ENCODE measurements around the gene ZFP3. TPM values are rescaled to one million over a fixed set of nuclear protein-coding genes. Genes with fewer than 3 reads are reported as not detected.
"Not testable (repeated sequence)": the region's sequence is repeated elsewhere in the genome, so short reads cannot be mapped to it uniquely, and the experiment has no call there.

ZFP3 gene
- total and polyA plus RNA-seq, 2 donors (not counting 3 experiments of a cell fraction or from before 2014, with no cell fraction given), result 1.7 TPM

DNA sequence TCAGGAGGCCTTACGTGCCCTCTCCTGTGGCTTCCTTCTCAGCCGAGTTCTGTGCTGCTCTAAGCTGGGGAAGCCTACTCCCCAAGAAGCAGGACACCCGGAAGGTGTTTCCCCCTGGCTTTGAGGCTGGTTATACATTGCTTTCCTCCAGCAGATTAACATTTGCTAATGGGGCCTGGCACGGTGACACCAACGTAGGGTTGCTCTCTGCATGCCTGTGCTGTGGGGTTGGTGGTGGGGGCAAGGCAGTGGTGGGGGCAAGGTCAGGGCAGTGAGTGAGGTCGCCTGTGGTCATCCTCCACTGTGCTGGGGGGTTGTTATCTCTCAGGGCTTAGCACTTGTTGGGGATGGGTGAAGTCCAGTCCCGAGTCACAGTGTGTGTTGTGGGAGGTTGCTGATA is 41.8 kb downstream of the ZFP3 start:
- Histone ChIP-seq H3K36me3 (ENCODE audit: control insufficient read depth in 2 of 2, extremely low read depth in 1 of 2, insufficient read depth in 2 of 2, low read length in 2 of 2) (no peaks in the 10 kb centered on the region), H3K27ac (ENCODE audit: insufficient read depth, low read depth, low read length) (no peak overlapping the region), H3K9ac (replicated peaks; ENCODE audit: extremely low read depth, insufficient read depth, low read length) (no peak overlapping the region), H3K9me1 (replicated peaks; ENCODE audit: control insufficient read depth, extremely low read depth, insufficient read depth, low read length) (no peaks in the 10 kb centered on the region), H4K20me1 (replicated peaks; ENCODE audit: control insufficient read depth, extremely low read depth, insufficient read depth, low read length) (no peaks in the 10 kb centered on the region), H3K4me3 (replicated peaks in 1 of 3; ENCODE audit: insufficient read depth in 1 of 3, low read depth in 1 of 3, low read length in 3 of 3) (no peak overlapping the region), H3K4me1 (ENCODE audit: control insufficient read depth, extremely low read depth, insufficient read depth, low read length) (no peaks in the 10 kb centered on the region), H2AFZ (ENCODE audit: low read depth, low read length) (no peak overlapping the region), H3K27me3 (ENCODE audit: control insufficient read depth in 2 of 2, insufficient read depth in 2 of 2, low read length in 2 of 2) (peaks cover 41 to 44% of the 10 kb centered on the region in 2 experiments), H3K4me2 (ENCODE audit: insufficient read depth, low read length) (no peak overlapping the region), H3K9me3 (replicated peaks; ENCODE audit: control insufficient read depth, insufficient read depth, low read length) (no peaks in the 10 kb centered on the region), H3K79me2 (ENCODE audit: control insufficient read depth, insufficient read depth, low read length) (no peaks in the 10 kb centered on the region)
- intact Hi-C loops (cut with micrococcal nuclease) (no loop called here), dilution Hi-C loops (cut with MboI; ENCODE audit: extremely low pct_ligation_motif_present, low sequenced_read_pairs) (no loop called here)
- no peak for TF ChIP-seq JUN (IDR thresholded peaks at IDR 0.05; ENCODE audit: borderline replicate concordance, insufficient read depth, insufficient read length, low read depth)
- TF ChIP-seq POLR2AphosphoS5 (IDR thresholded peaks at IDR 0.05; ENCODE audit: insufficient read depth, low read depth, low read length), result no peak
- no peak for TF ChIP-seq FOS (IDR thresholded peaks at IDR 0.05; ENCODE audit: borderline replicate concordance, insufficient read depth, low read length)
- TF ChIP-seq MYC (IDR thresholded peaks at IDR 0.05; ENCODE audit: low read depth, low read length), result no peak
- TF ChIP-seq GATA2 (IDR thresholded peaks at IDR 0.05; ENCODE audit: insufficient read depth, insufficient read length, low read depth, low read length), result no peak
- TF ChIP-seq, protein P1, sequence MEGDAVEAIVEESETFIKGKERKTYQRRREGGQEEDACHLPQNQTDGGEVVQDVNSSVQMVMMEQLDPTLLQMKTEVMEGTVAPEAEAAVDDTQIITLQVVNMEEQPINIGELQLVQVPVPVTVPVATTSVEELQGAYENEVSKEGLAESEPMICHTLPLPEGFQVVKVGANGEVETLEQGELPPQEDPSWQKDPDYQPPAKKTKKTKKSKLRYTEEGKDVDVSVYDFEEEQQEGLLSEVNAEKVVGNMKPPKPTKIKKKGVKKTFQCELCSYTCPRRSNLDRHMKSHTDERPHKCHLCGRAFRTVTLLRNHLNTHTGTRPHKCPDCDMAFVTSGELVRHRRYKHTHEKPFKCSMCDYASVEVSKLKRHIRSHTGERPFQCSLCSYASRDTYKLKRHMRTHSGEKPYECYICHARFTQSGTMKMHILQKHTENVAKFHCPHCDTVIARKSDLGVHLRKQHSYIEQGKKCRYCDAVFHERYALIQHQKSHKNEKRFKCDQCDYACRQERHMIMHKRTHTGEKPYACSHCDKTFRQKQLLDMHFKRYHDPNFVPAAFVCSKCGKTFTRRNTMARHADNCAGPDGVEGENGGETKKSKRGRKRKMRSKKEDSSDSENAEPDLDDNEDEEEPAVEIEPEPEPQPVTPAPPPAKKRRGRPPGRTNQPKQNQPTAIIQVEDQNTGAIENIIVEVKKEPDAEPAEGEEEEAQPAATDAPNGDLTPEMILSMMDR (IDR thresholded peaks at IDR 0.05; ENCODE audit: extremely low read depth in 1 of 2, insufficient read depth in 1 of 2, low read depth in 1 of 2, low read length in 2 of 2), result no peak
- no peak for TF ChIP-seq POLR2A (IDR thresholded peaks at IDR 0.05; ENCODE audit: low read depth, low read length)
- no peak for TF ChIP-seq MAX (IDR thresholded peaks at IDR 0.05; ENCODE audit: insufficient read depth, insufficient read length)
- no peak for DNase-seq (ENCODE audit: low read depth, low spot score)
- ChIA-PET POLR2A (no interaction called here), CTCF (no interaction called here)
- FAIRE-seq, result no peak
- no TSS peak for BruUV-seq (replicated peaks)

- intact Hi-C loops (cut with micrococcal nuclease); H4K20me1 ChIP-seq (replicated peaks; ENCODE audit: control insufficient read depth, extremely low read depth, insufficient read depth, low read length); H3K4me2 ChIP-seq (ENCODE audit: insufficient read depth, low read length); H3K79me2 ChIP-seq (ENCODE audit: control insufficient read depth, insufficient read depth, low read length); FAIRE-seq; BruUV-seq (replicated peaks); H3K27ac ChIP-seq (ENCODE audit: insufficient read depth, low read depth, low read length); DNase-seq (ENCODE audit: low read depth, low spot score); H3K9me1 ChIP-seq (replicated peaks; ENCODE audit: control insufficient read depth, extremely low read depth, insufficient read depth, low read length); H3K4me1 ChIP-seq (ENCODE audit: control insufficient read depth, extremely low read depth, insufficient read depth, low read length); H3K9me3 ChIP-seq (replicated peaks; ENCODE audit: control insufficient read depth, insufficient read depth, low read length); dilution Hi-C loops (cut with MboI; ENCODE audit: extremely low pct_ligation_motif_present, low sequenced_read_pairs); POLR2A ChIA-PET; H3K9ac ChIP-seq (replicated peaks; ENCODE audit: extremely low read depth, insufficient read depth, low read length); CTCF ChIA-PET; H2AFZ ChIP-seq (ENCODE audit: low read depth, low read length); H3K36me3 ChIP-seq (ENCODE audit: control insufficient read depth in 2 of 2, extremely low read depth in 1 of 2, insufficient read depth in 2 of 2, low read length in 2 of 2); H3K4me3 ChIP-seq (replicated peaks in 1 of 3; ENCODE audit: insufficient read depth in 1 of 3, low read depth in 1 of 3, low read length in 3 of 3): not testable (repeated sequence)
- peaks cover 39 to 41% of the 10 kb centered on the region in 2 experiments for H3K27me3 ChIP-seq (ENCODE audit: control insufficient read depth in 2 of 2, insufficient read depth in 2 of 2, low read length in 2 of 2)
These were observed 42.3 kb downstream of the ZFP3 start for GRCh38 chr17:5120436-5121185.
